HepG2 (cell line): ENCODE measurements around the gene RBM12. TPM values are rescaled to one million over a fixed set of nuclear protein-coding genes. Genes with fewer than 3 reads are reported as not detected.

Source experiments
- BCL6 ChIP-seq: IDR thresholded peaks from 2 replicates; pipeline ENCODE4 v1.6.1; 2016; ENCODE audit warnings: missing genetic modification reagents, missing compliant biosample characterization
- CBX5 ChIP-seq: sonication (generic); formaldehyde crosslinking; IDR thresholded peaks from 2 replicates; pipeline ENCODE4 v1.4.0; 2020; ENCODE audit warnings: missing genetic modification reagents, borderline replicate concordance
- KDM4B ChIP-seq: sonication (generic); formaldehyde crosslinking; IDR thresholded peaks from 2 replicates; pipeline ENCODE4 v1.4.0; 2020; ENCODE audit warnings: missing genetic modification reagents
- NFKBIZ ChIP-seq: IDR thresholded peaks from 2 replicates; pipeline ENCODE4 v1.6.1; 2018; ENCODE audit warnings: missing genetic modification reagents, missing compliant biosample characterization
- NRL ChIP-seq: sonication (generic); formaldehyde crosslinking; IDR thresholded peaks from 2 replicates; pipeline ENCODE4 v1.5.0; 2020; ENCODE audit warnings: missing genetic modification reagents, mild to moderate bottlenecking, moderate library complexity, borderline replicate concordance
- PHB2 ChIP-seq: fragments of 450-650 bp; IDR thresholded peaks from 2 replicates; pipeline ENCODE4 v1.6.1; 2018; ENCODE audit not compliant: partially characterized antibody
- POLR2G ChIP-seq: fragments of 200-400 bp; formaldehyde crosslinking; IDR thresholded peaks from 2 replicates; pipeline ENCODE4 v1.6.1; 2018; ENCODE audit warnings: mild to moderate bottlenecking, low read depth, low read length, moderate library complexity
- RCOR2 ChIP-seq: IDR thresholded peaks from 2 replicates; pipeline ENCODE4 v1.6.1; 2016; ENCODE audit warnings: missing biosample characterization, missing genetic modification reagents
- RXRA ChIP-seq: sonication (generic); formaldehyde crosslinking; IDR thresholded peaks from 2 replicates; pipeline ENCODE4 v1.5.1; 2020; ENCODE audit warnings: missing genetic modification reagents
- SP5 ChIP-seq: IDR thresholded peaks from 2 replicates; pipeline ENCODE4 v1.6.1; 2016; ENCODE audit warnings: low read depth, borderline replicate concordance
- TARDBP ChIP-seq: sonication (generic); formaldehyde crosslinking; IDR thresholded peaks from 2 replicates; pipeline ENCODE4 v1.8.0; 2022; ENCODE audit warnings: mild to moderate bottlenecking, missing genetic modification reagents
- THAP11 ChIP-seq: IDR thresholded peaks from 2 replicates; pipeline ENCODE4 v1.6.1; 2016; ENCODE audit warnings: missing biosample characterization, missing genetic modification reagents
- U2AF2 ChIP-seq: fragments of 200-400 bp; formaldehyde crosslinking; IDR thresholded peaks from 2 replicates; pipeline ENCODE4 v1.6.1; 2017; ENCODE audit warnings: low read depth, mild to moderate bottlenecking, low read length
- ZC3H4 ChIP-seq: sonication (generic); formaldehyde crosslinking; IDR thresholded peaks from 2 replicates; pipeline ENCODE4 v1.4.0; 2020; ENCODE audit warnings: missing genetic modification reagents, borderline replicate concordance
- ZKSCAN8 ChIP-seq: IDR thresholded peaks from 2 replicates; pipeline ENCODE4 v1.6.1; 2016; ENCODE audit warnings: borderline replicate concordance, missing genetic modification reagents, missing compliant biosample characterization
- ZNF776 ChIP-seq: sonication (generic); formaldehyde crosslinking; IDR thresholded peaks from 2 replicates; pipeline ENCODE4 v1.4.0; 2020; ENCODE audit warnings: mild to moderate bottlenecking, missing genetic modification reagents
- ZNF782 ChIP-seq: sonication (generic); formaldehyde crosslinking; IDR thresholded peaks from 2 replicates; pipeline ENCODE4 v1.4.0; 2020; ENCODE audit warnings: missing genetic modification reagents, mild to moderate bottlenecking, borderline replicate concordance
- ZNF816 ChIP-seq: sonication (generic); formaldehyde crosslinking; IDR thresholded peaks from 2 replicates; pipeline ENCODE4 v1.8.0; 2022; ENCODE audit warnings: missing genetic modification reagents, mild to moderate bottlenecking, borderline replicate concordance
- polyA plus RNA-seq, 8 experiments: library from polyadenylated mRNA; depleted of rRNA in 3 of 8; stranded (reverse) in 7 of 8; unstranded in 1 of 8; fragments of >200 nt; fragmentation: Illumina TruSeq in 4 of 8; extraction: Trizol in 4 of 8; gene quantifications; 2 replicates each; pipeline versions ENCODE4 v1.2.1 to v1.2.3, GENCODE V29; 2011 to 2016; ENCODE audit warnings: low read depth in 4 of 8, missing spikeins in 1 of 8, mixed read lengths in 1 of 8; ENCODE audit not compliant: insufficient read depth in 1 of 8
- total RNA-seq, 5 experiments: library from RNA; depleted of rRNA; stranded (reverse); fragments of >200 nt; fragmentation: Illumina TruSeq; extraction: Trizol; gene quantifications; 2 replicates each; pipeline ENCODE4 v1.2.3, GENCODE V29; 2016; ENCODE audit warnings: low read depth in 1 of 5
- TF ChIP-seq, protein P1 (sequence below): IDR thresholded peaks from 2 replicates; pipeline ENCODE4 v1.6.1; 2016; ENCODE audit warnings: missing biosample characterization, missing genetic modification reagents, low read depth
- TF ChIP-seq, protein P2 (sequence below): sonication (generic); formaldehyde crosslinking; conservative IDR thresholded peaks from 2 replicates; pipeline ENCODE4 v1.4.0; 2020; ENCODE audit warnings: missing genetic modification reagents
- TF ChIP-seq, protein P3 (sequence below): IDR thresholded peaks from 2 replicates; pipeline ENCODE4 v1.6.1; 2016; ENCODE audit warnings: mild to moderate bottlenecking
- TF ChIP-seq, protein P4 (sequence below): sonication (generic); formaldehyde crosslinking; IDR thresholded peaks from 2 replicates; pipeline ENCODE4 v1.4.0; 2020; ENCODE audit warnings: mild to moderate bottlenecking, low read depth, missing genetic modification reagents
- TF ChIP-seq, protein P5 (sequence below): sonication (generic); formaldehyde crosslinking; IDR thresholded peaks from 2 replicates; pipeline ENCODE4 v1.8.1; 2023; ENCODE audit warnings: mild to moderate bottlenecking, moderate library complexity, missing genetic modification reagents
- TF ChIP-seq, protein P6 (sequence below): sonication (generic); formaldehyde crosslinking; IDR thresholded peaks from 2 replicates; pipeline ENCODE4 v1.4.0; 2020; ENCODE audit warnings: mild to moderate bottlenecking, missing genetic modification reagents

The RBM12 gene
- total and polyA plus RNA-seq, 2 of the 13 experiments (the other 11 are each of a cell fraction or from before 2014, with no cell fraction given) = 97.9 to 104 TPM

DNA sequence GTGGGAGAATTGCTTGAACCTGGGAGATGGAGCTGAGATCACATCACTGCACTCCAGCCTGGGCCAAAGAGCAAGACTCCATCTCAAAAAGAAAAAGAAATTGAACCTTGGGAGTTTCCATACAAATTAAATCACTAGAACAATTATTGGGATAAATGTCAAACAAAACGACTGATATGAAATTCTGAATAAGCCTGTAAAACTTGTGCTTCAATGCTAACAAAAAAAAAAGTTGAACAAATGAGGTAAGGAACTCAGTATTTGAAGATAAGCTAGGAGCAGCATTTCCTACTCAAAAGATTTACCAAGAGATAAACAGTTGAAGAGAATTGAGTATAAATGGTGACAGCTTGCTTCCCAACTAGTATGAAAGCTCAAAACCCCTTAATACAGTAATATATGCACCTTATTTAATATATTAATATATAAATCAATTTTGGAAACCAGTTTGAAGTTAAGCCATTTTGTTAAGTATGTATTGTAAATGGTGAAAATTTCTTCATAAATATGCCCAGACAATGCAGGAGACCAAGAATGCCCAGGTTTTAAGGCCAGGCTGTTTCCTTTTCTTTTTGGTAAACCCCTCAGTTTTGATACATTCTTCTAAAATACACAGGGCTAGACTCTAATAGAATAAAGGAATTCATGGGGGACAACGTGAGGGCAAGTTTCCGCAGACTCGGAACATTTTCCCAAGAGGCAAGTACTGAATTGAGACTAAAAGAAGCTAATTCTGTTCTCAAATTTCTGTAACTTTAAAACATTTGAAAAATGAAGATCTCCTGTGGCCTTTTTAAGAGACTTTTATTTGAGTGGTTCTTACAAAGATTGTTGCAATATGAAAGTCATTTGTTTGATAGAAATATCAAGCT, 38.4 kb upstream of the RBM12 start (continued):
- TF ChIP-seq RCOR2 (CRISPR knock-in tag) = no peak
- TF ChIP-seq, protein P1, sequence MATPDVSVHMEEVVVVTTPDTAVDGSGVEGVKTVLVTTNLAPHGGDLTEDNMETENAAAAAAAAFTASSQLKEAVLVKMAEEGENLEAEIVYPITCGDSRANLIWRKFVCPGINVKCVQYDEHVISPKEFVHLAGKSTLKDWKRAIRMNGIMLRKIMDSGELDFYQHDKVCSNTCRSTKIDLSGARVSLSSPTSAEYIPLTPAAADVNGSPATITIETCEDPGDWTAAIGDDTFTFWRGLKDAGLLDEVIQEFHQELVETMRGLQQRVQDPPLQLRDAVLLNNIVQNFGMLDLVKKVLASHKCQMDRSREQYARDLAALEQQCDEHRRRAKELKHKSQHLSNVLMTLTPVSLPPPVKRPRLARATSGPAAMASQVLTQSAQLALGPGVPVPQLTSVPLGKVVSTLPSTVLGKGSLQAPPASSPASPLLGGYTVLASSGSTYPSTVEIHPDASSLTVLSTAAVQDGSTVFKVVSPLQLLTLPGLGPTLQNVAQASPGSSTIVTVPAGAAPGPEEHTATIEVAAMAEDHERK = 0 out of 2 replicates have a peak, but pooled peaks have one; percentile 27
- no peak for TF ChIP-seq ZNF816 (CRISPR knock-in tag)
- no peak for TF ChIP-seq NRL
- TF ChIP-seq THAP11 = no peak
- TF ChIP-seq ZNF776 (CRISPR knock-in tag) = no peak
- 0 out of 2 replicates have a peak, but pooled peaks have one; percentile 13 for TF ChIP-seq TARDBP (CRISPR knock-in tag)
- peak; percentile 23 for TF ChIP-seq POLR2G
- no peak for TF ChIP-seq BCL6 (CRISPR knock-in tag)
- TF ChIP-seq CBX5 (CRISPR knock-in tag) = no peak
- TF ChIP-seq, protein P2, sequence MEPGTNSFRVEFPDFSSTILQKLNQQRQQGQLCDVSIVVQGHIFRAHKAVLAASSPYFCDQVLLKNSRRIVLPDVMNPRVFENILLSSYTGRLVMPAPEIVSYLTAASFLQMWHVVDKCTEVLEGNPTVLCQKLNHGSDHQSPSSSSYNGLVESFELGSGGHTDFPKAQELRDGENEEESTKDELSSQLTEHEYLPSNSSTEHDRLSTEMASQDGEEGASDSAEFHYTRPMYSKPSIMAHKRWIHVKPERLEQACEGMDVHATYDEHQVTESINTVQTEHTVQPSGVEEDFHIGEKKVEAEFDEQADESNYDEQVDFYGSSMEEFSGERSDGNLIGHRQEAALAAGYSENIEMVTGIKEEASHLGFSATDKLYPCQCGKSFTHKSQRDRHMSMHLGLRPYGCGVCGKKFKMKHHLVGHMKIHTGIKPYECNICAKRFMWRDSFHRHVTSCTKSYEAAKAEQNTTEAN = no peak
- no peak for TF ChIP-seq SP5
- 0 out of 2 replicates have a peak, but pooled peaks have one; percentile 22 for TF ChIP-seq ZKSCAN8
- TF ChIP-seq, protein P3, sequence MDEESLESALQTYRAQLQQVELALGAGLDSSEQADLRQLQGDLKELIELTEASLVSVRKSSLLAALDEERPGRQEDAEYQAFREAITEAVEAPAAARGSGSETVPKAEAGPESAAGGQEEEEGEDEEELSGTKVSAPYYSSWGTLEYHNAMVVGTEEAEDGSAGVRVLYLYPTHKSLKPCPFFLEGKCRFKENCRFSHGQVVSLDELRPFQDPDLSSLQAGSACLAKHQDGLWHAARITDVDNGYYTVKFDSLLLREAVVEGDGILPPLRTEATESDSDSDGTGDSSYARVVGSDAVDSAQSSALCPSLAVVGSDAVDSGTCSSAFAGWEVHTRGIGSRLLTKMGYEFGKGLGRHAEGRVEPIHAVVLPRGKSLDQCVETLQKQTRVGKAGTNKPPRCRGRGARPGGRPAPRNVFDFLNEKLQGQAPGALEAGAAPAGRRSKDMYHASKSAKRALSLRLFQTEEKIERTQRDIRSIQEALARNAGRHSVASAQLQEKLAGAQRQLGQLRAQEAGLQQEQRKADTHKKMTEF (CRISPR knock-in tag) = no peak
- no peak for TF ChIP-seq ZC3H4 (CRISPR knock-in tag)
- no peak for TF ChIP-seq NFKBIZ
- TF ChIP-seq, protein P4, sequence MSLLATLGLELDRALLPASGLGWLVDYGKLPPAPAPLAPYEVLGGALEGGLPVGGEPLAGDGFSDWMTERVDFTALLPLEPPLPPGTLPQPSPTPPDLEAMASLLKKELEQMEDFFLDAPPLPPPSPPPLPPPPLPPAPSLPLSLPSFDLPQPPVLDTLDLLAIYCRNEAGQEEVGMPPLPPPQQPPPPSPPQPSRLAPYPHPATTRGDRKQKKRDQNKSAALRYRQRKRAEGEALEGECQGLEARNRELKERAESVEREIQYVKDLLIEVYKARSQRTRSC = no peak
- no peak for TF ChIP-seq PHB2
- no peak for TF ChIP-seq RXRA (CRISPR knock-in tag)
- no peak for TF ChIP-seq KDM4B (CRISPR knock-in tag)
- TF ChIP-seq, protein P5, sequence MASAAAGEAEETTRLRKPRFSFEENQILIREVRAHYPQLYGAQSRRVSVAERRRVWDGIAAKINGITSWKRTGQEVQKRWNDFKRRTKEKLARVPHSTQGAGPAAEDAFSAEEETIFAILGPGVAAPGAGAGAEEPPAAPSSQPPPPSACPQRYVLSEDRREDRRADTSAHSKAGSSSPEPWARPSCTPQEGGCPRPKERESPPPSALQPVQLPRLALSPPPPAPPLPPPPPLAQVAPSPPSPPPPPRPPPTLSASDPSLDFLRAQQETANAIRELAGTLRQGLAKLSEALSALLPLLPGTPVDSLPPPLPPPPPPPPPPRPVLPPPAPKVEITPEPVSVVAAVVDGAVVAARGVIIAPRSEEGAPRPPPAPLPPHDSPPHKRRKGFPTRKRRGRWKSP (CRISPR knock-in tag) = no peak; the same call in 1 of the 2 replicates
- TF ChIP-seq ZNF782 (CRISPR knock-in tag) = no peak
- TF ChIP-seq, protein P6, sequence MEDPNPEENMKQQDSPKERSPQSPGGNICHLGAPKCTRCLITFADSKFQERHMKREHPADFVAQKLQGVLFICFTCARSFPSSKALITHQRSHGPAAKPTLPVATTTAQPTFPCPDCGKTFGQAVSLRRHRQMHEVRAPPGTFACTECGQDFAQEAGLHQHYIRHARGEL (CRISPR knock-in tag) = no peak
- no peak for TF ChIP-seq U2AF2
